HG02798 (cell line): Measurements from ENCODE around the gene MOB1A.
"Not testable (repeated sequence)": the region's sequence is repeated elsewhere in the genome, so short reads cannot be mapped to it uniquely, and the experiment has no call there.

ENCODE experiments used
- ATAC-seq: cut with Tn5 transposase; IDR thresholded peaks from one replicate; pipeline ENCODE4 v1.9.1; 2021; ENCODE audit warnings: mild to moderate bottlenecking; ENCODE audit not compliant: unreplicated experiment, poor library complexity

MOB1A gene

DNA sequence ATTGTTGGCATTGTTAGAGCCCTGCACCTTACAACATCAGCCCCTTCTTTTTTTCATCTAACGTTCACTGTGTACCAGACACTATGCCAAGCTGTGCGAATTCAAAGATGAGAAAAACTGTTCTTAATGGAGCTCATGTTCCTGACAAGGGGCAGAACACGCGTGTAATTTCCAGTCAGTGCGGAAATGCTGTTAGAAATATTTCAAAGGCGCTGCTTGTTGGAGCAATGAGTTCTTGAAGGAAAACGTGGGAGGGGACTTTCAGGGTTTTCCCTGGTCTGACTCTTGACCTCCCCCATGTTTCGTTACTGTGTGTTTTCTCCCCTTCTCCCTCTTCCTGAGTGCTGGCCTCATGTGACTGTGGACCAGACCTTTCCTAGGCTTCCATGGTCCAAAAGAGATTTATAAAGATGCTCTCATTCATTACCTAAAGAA lies 21.2 kb upstream of the MOB1A start:
- ATAC-seq, result no peak

DNA sequence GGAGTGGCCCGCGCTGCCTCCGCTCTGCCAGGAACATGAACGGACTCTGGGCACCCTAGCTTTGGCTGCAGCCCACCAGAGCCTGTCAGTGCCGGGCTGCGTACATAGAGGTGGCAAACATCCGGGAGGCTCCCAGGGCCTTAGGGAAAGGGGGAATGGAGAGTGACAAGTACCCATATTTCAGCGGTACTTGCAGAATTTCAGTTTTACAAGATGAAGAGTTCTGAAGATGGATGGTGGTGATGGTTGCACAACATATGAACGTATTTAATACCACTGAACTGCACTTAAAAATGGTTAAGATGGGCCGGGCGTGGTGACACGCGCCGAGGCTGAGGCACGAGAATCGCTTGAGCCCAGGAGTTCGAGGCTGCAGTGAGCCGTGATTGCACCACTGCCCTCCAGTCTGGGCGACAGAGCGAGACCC lies 20.6 kb upstream of the MOB1A start:
- no peak for ATAC-seq

- ATAC-seq, result peak; percentile 90
These were observed 20.0 kb upstream of the MOB1A start, which contains the start of gene MTHFD2 for GRCh38 chr2:74198461-74199274. MTHFD2 (plus strand) TSS chr2:74198615; CDS start chr2:74198642, 27 bp downstream.

GRCh38 chr2:74198023-74198460 lies 19.4 kb upstream of the MOB1A start:
- no peak for ATAC-seq

GRCh38 chr2:74197049-74197448 lies 18.4 kb upstream of the MOB1A start:
- ATAC-seq, result no peak

- ATAC-seq, result no peak
These were observed 16.1 kb upstream of the MOB1A start for GRCh38 chr2:74194799-74195198.

DNA sequence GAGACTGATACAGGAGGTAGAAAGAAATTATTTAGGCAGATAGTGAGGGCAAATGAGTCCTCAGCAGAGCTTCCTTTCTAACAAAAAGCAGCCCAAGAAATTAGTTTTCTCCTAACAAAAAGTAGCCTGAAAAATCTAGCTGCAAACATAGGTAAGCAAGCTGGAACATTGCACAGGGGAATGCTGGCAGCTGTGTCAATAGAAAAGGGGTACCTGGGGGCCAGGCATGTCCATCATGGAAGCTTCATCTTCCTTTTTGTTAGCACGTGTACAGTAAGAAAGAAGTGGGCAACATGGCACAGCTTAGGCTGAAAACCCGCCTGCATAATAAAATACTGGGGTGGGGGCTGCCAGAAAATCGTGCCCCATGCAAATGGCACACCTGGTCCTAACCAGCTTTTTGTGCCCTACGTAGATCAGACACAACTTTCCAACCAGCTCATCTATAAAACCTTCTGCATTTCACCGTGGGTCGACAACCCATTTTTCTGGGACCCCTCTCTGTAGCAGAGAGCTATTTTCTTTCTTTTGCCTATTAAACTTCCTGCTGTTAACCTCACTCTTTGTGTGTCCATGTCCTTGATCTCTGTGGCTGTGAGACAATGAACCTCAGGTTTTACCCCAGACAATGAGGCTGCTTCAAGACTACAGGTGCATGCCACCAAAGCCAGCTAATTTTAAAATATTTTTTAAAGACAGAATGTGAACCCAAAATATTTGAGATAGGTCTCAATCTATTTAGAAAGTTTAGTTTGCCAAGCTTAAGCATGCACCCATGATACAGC lies 13.1 kb upstream of the MOB1A start:
- no peak for ATAC-seq

DNA sequence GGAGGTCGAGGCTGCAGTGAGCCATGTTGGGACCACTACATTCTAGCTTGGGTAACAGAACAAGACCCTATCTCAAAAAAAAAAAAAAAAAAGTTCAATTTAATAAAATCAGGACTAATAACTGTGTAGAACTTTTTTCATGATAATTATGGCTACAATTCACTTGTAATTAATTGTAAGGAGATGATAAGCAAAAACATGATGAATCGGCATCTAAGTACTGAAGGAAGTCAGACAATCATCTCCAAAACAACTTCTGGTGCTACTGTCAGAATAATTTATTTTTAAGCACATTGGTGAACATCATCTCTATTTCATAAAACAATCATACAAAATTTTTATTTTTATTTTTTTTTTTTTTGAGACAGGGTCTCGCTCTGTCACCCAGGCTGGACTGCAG lies 10.0 kb upstream of the MOB1A start:
- no peak for ATAC-seq

DNA sequence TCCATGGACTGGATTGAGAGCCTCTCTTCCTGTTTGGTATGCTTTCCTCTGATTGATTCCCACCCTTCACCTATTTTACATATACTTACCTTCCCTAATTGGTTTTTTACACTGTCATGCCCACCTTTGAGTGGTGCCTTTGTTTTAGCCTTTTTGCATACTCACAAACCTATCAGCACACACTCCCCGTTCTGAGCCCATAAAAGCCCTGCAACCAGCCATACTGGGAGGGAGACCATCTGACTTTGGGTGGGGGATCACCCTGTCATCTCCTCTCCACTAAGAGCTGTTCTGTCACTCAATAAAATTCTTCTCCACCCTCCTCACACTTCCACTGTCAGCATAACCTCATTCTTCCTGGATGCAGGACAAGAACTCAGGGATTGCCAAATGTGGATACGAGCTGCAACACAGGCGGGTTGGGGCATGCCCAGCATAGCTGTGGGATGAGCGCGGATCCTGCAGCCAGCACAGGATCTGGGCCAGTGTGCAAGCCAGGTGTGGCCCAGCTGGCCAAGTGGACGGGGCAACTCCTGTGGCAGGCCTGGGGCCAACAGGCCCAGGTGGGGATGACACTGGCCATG lies 9.4 kb upstream of the MOB1A start:
- ATAC-seq, result no peak

DNA sequence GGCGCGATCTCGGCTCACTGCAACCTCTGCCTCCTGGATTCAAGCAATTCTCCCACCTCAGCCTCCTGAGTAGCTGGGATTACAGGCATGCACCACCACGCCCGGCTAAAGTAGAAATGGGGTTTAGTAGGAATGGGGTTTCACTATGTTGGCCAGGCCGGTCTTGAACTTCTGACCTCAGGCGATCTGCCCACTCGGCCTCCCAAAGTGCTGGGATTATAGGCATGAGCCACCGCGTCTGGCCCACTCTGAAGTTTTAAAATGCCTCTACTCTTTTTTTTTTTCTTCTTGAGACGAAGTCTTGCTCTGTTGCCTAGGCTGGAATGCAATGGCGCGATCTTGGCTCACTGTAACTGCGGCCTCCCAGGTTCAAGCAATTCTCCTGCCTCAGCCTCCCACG lies 8.0 kb upstream of the MOB1A start:
- not testable (repeated sequence) for ATAC-seq

- peak; percentile 66 for ATAC-seq
These were observed 7.4 kb upstream of the MOB1A start for GRCh38 chr2:74186038-74186437.

DNA sequence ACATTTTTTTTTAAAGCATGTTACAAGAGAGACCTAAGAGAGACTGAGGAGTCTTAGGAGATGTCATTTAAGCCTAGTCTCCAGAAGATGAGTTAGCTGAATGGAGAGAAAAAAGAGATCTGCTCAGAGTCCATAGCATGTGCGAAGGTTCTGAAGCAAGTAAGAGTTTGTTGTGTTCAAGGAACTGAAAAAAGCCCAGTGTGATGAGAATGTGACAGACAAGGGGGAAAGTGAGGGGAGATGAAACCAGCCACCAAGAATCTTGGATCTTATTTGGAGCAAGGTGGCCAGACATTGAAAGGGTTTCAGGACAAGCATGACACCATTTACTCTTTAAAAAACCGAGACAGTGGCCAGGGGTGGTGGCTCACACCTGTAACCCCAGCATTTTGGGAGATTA lies 5.2 kb upstream of the MOB1A start:
- no peak for ATAC-seq

GRCh38 chr2:74181739-74182138 lies 3.1 kb upstream of the MOB1A start:
- peak; percentile 31 for ATAC-seq

DNA sequence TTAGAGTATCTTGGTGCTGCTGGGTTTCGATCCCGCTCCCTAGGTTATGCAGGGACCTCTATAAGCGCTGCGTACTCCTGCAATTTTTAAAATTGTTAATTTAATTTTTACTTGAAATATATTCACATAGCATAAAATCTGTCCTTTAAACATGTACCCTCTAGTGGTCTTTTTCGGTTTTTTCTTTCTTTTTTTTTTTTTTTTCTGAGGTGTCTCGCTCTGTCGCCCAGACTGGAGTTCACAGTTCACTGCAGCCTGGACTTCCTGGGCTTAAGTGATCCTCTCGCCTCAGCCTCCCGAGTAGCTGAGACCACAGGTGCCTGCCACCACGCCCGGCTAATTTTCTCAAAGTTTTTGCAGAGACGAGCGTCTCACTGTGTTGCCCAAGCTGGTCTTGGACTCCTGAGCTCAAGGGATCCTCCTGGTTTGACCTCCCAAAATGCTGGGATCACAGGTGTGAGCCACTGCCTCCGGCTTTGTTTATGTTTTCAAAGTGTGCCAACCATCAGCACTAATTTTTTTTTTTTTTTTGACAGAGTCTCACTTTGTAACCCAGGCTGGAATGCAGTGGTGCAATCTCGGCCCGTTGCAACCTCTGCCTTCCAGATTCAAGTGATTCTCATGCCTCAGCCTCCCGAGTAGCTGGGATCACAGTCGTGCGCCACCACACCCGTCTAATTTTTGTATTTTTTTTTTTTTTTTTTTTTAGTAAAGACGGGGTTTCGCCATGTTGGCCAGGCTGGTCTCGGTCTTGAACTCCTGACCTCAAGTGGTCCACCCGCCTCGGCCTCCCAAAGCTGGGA lies 585 bp upstream of the MOB1A start:
- peak; percentile 0 for ATAC-seq

- ATAC-seq, result no peak
These were observed 983 bp downstream of the MOB1A start for GRCh38 chr2:74177696-74178095.

DNA sequence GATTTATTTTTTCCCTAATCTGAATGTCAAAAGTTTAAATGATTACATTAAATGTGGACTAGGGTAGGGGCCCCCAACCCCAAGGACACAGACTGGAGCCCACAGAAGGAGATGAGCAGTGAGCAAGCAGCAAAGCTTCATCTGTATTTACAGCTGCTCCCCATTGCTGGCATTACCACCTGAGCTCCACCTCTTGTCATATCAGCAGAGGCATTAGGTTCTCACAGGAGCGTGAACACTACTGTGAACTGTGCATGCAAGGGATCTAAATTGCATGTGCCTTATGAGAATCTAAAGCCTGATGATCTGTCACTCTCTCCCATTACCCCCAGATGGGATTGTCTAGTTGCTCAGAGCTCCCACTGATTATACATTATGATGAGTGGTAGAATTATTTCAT lies 3.8 kb downstream of the MOB1A start:
- no peak for ATAC-seq

GRCh38 chr2:74168739-74169138 lies 9.9 kb downstream of the MOB1A start:
- no peak for ATAC-seq

DNA sequence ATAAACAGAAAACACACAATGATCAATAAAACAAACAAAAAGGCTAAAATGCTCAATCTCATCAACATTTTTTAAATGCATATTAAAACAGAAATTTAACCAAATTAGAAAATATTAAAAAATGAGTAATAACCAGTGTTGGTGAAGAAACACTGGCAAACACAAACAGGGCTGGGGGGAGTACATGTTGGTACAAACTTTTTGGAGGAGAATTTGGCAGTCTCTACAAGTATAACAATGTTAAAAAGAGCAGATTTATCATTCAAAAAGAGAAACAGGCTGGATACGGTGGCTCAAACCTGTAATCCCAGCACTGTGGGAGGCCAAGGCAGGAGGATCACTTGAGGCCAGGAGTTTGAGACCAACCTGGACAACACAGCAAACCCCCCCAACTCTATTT lies 13.9 kb downstream of the MOB1A start:
- no peak for ATAC-seq

GRCh38 chr2:74162951-74163350 lies 15.7 kb downstream of the MOB1A start:
- ATAC-seq, result no peak

- no peak for ATAC-seq
These were observed 22.8 kb downstream of the MOB1A start for GRCh38 chr2:74155830-74156229.
